ENCODE results near the gene ITIH5. TPM values are rescaled to one million over a fixed set of nuclear protein-coding genes. Genes with fewer than 3 reads are reported as not detected.

Gene ITIH5
- total and polyA plus RNA-seq, 8 donors: 4.0 to 28.6 (median 14.6) TPM

GRCh38 chr10:7580520-7580919, 86.2 kb downstream of the ITIH5 start:
- TF ChIP-seq CTCF (IDR thresholded peaks at IDR 0.05): no peak
- Histone ChIP-seq H3K4me3 (no peak overlapping the region), H3K9me3 (no peaks in the 10 kb centered on the region), H3K4me1 (no peaks in the 10 kb centered on the region), H3K36me3 (peaks cover 0 to 37% (median 14%) of the 10 kb centered on the region in 4 donors), H3K27me3 (no peaks in the 10 kb centered on the region), H3K27ac (no peak overlapping the region)
- no peak for DNase-seq
- intact Hi-C loops (cut with DNase I; ENCODE audit: low total_unique reads): no loop called here
- WGBS, 5 donors: 68 to 82% (median 79%) methylated on average over 5 of the region's 5 CpGs

- intact Hi-C loops (cut with DNase I; ENCODE audit: low total_unique reads): no loop called here
- Histone ChIP-seq H3K9me3 (no peaks in the 10 kb centered on the region), H3K27me3 (no peaks in the 10 kb centered on the region), H3K4me3 (no peak overlapping the region), H3K27ac (no peak overlapping the region), H3K4me1 (no peaks in the 10 kb centered on the region), H3K36me3 (peaks cover 0 to 46% (median 16%) of the 10 kb centered on the region in 4 donors)
- TF ChIP-seq EP300 (IDR thresholded peaks at IDR 0.05) (no peak), POLR2A (IDR thresholded peaks at IDR 0.05) (no peak), CTCF (IDR thresholded peaks at IDR 0.05) (no peak), POLR2AphosphoS5 (IDR thresholded peaks at IDR 0.05) (no peak)
- DNase-seq: no peak
- WGBS, 5 donors: 95 to 98% (median 96%) methylated on average over 11 to 25 of the region's 25 CpGs
Observed at GRCh38 chr10:7579681-7580080, 87.1 kb downstream of the ITIH5 start.

GRCh38 chr10:7577579-7577978, 89.2 kb downstream of the ITIH5 start:
- Histone ChIP-seq H3K4me1 (peaks cover 0 to 7% (median under 1%) of the 10 kb centered on the region in 4 donors), H3K36me3 (peaks cover 0 to 46% (median 16%) of the 10 kb centered on the region in 4 donors), H3K4me3 (no peak overlapping the region), H3K9me3 (no peaks in the 10 kb centered on the region), H3K27ac (no peak overlapping the region), H3K27me3 (no peaks in the 10 kb centered on the region)
- intact Hi-C loops (cut with DNase I; ENCODE audit: low total_unique reads): no loop called here
- 92 to 97% (median 93%) methylated on average over 5 of the region's 5 CpGs for WGBS, 5 donors
- no peak for DNase-seq
- TF ChIP-seq POLR2AphosphoS5 (IDR thresholded peaks at IDR 0.05) (no peak), EP300 (IDR thresholded peaks at IDR 0.05) (no peak), POLR2A (IDR thresholded peaks at IDR 0.05) (no peak), CTCF (IDR thresholded peaks at IDR 0.05) (no peak)

GRCh38 chr10:7577176-7577575, 89.6 kb downstream of the ITIH5 start:
- no peak overlapping the region for H3K4me3 ChIP-seq
- H3K27ac ChIP-seq: no peak overlapping the region
- H3K4me1 ChIP-seq: peaks cover 0 to 10% (median 2%) of the 10 kb centered on the region in 4 donors
- no peaks in the 10 kb centered on the region for H3K27me3 ChIP-seq
- WGBS, 5 donors: 69 to 84% (median 81%) methylated on average over 4 of the region's 4 CpGs
- peaks cover 0 to 46% (median 16%) of the 10 kb centered on the region in 4 donors for H3K36me3 ChIP-seq
- DNase-seq: no peak
- TF ChIP-seq POLR2A (IDR thresholded peaks at IDR 0.05): no peak
- TF ChIP-seq EP300 (IDR thresholded peaks at IDR 0.05): no peak
- TF ChIP-seq POLR2AphosphoS5 (IDR thresholded peaks at IDR 0.05): no peak
- no peak for TF ChIP-seq CTCF (IDR thresholded peaks at IDR 0.05)
- H3K9me3 ChIP-seq: no peaks in the 10 kb centered on the region
- intact Hi-C loops (cut with DNase I; ENCODE audit: low total_unique reads): no loop called here
